CD8-positive, alpha-beta memory T cell (primary cell): ENCODE results near the gene XPO6. TPM values are rescaled to one million over a fixed set of nuclear protein-coding genes. Genes with fewer than 3 reads are reported as not detected.

Experiments used
- CTCF ChIA-PET: fragments of 350-600 bp; sonication (Branson Sonifier 250); formaldehyde crosslinking; loops from one replicate; lab custom pipeline; 2021; ENCODE audit warnings: antibody characterized with exemption; lab: Charles Lee
- POLR2A ChIA-PET: fragments of 350-600 bp; sonication (Branson Sonifier 250); formaldehyde crosslinking; loops from one replicate; lab custom pipeline; 2021; ENCODE audit warnings: antibody characterized with exemption; lab: Charles Lee
- DNase-seq, 5 donors: peaks; one replicate each; pipeline versions ENCODE4 v3.0.0 to v3.0.0-alpha.2; 2020 to 2022; ENCODE audit warnings: mixed read lengths in 1 of 5
- H3K27ac ChIP-seq: one replicate; pipeline ENCODE4 v1.7.0; 2013; ENCODE audit warnings: low read depth, mild to moderate bottlenecking, low read length, moderate library complexity
- H3K27me3 ChIP-seq: 2 replicates; pipeline ENCODE4 v1.7.0; 2013; ENCODE audit warnings: low read length, mild to moderate bottlenecking; ENCODE audit not compliant: insufficient read depth, poor library complexity, severe bottlenecking
- H3K36me3 ChIP-seq: 2 replicates; pipeline ENCODE4 v1.7.0; 2013; ENCODE audit warnings: mild to moderate bottlenecking, low read length, moderate library complexity; ENCODE audit not compliant: insufficient read depth
- H3K4me1 ChIP-seq: 2 replicates; pipeline ENCODE4 v1.7.0; 2013; ENCODE audit warnings: mild to moderate bottlenecking, low read length, moderate library complexity; ENCODE audit not compliant: insufficient read depth
- H3K4me3 ChIP-seq: 2 replicates; pipeline ENCODE4 v1.7.0; 2013; ENCODE audit warnings: mild to moderate bottlenecking, low read length
- H3K9me3 ChIP-seq: 2 replicates; pipeline ENCODE4 v1.7.0; 2013; ENCODE audit warnings: mild to moderate bottlenecking, low read length
- H3K27ac Mint-ChIP-seq, 8 donors: one replicate each; pipeline ENCODE4 v1.8.0; 2020 to 2021; ENCODE audit warnings: mixed read lengths in 8 of 8, mild to moderate bottlenecking in 6 of 8, inconsistent platforms in 3 of 8, moderate library complexity in 3 of 8
- H3K27me3 Mint-ChIP-seq, 2 donors: one replicate each; pipeline ENCODE4 v1.8.0; 2020 to 2021; ENCODE audit warnings: mixed read lengths in 2 of 2, mild to moderate bottlenecking in 1 of 2, moderate library complexity in 1 of 2
- H3K36me3 Mint-ChIP-seq, 3 donors: one replicate each; pipeline ENCODE4 v1.8.0; 2020 to 2021; ENCODE audit warnings: mixed read lengths in 3 of 3, inconsistent platforms in 1 of 3, mild to moderate bottlenecking in 1 of 3
- H3K4me1 Mint-ChIP-seq, 3 donors: one replicate each; pipeline ENCODE4 v1.8.0; 2020 to 2021; ENCODE audit warnings: mixed read lengths in 3 of 3, inconsistent platforms in 1 of 3, mild to moderate bottlenecking in 1 of 3
- H3K4me3 Mint-ChIP-seq, 7 donors: one replicate each; pipeline ENCODE4 v1.8.0; 2020 to 2021; ENCODE audit warnings: mixed read lengths in 7 of 7, mild to moderate bottlenecking in 6 of 7, moderate library complexity in 4 of 7, inconsistent platforms in 2 of 7
- H3K9me3 Mint-ChIP-seq, 5 donors: one replicate each; pipeline ENCODE4 v1.8.0; 2020 to 2022; ENCODE audit warnings: mixed read lengths in 5 of 5, mild to moderate bottlenecking in 3 of 5, moderate library complexity in 2 of 5, inconsistent platforms in 1 of 5
- polyA plus RNA-seq: library from polyadenylated mRNA; unstranded; fragments of 300-500 nt; fragmentation: Illumina TruSeq; gene quantifications from one replicate; pipeline ENCODE4 v1.2.3, GENCODE V29; 2021
- total RNA-seq, 2 experiments: library from RNA; stranded (reverse); gene quantifications; one replicate each; pipeline ENCODE4 v1.2.3, GENCODE V29; 2021

The XPO6 gene
- total RNA-seq (100 to 1,000 TPM; 228 to 234 TPM), polyA plus RNA-seq (96.8 TPM)

- peak; percentile 97 to 99 (median 98) for DNase-seq
- Mint-ChIP-seq H3K27ac (peak within 1 kb of the TSS; percentile 82 to 95 (median 90)), H3K27me3 (no peaks in the 10 kb centered on the region), H3K4me3 (peak within 1 kb of the TSS; percentile 86 to 96 (median 93)), H3K9me3 (peaks cover 0 to 3% (median 0%) of the 10 kb centered on the region in 5 donors), H3K36me3 (peaks cover 0 to 35% (median 9%) of the 10 kb centered on the region in 3 donors), H3K4me1 (peaks cover 31 to 41% (median 34%) of the 10 kb centered on the region in 3 donors)
- H3K27ac ChIP-seq, result peak within 1 kb of the TSS; percentile 57
- H3K9me3 ChIP-seq, result no peaks in the 10 kb centered on the region
- ChIA-PET CTCF (interaction anchor here (2.8 to 11.5 kb wide), 3 partner anchors 14 to 74 kb away, joined by 9 to 200 read pairs (median 34); no protein-coding TSS in a partner anchor), POLR2A (interaction anchor here (0.8 to 3.1 kb wide), 7 partner anchors 18 to 81 kb away, joined by 3 to 25 read pairs (median 4); no protein-coding TSS in a partner anchor)
- no peaks in the 10 kb centered on the region for H3K27me3 ChIP-seq
- peak within 1 kb of the TSS; percentile 66 for H3K4me3 ChIP-seq
- peaks cover 13% of the 10 kb centered on the region for H3K36me3 ChIP-seq
- H3K4me1 ChIP-seq, result peaks cover 38% of the 10 kb centered on the region
Measured at GRCh38 chr16:28211758-28212531, at the start of gene XPO6. Gene XPO6, minus strand, starts transcription at chr16:28211965. Its CDS starts 597 bp downstream, at chr16:28211368.

GRCh38 chr16:28260193-28260592 is 48.4 kb upstream of the XPO6 start:
- peak overlapping the region in 1 of 7 donors; percentile 13 for H3K4me3 Mint-ChIP-seq
- CTCF ChIA-PET, result no interaction called here
- peaks cover 10 to 28% of the 10 kb centered on the region in 2 donors for H3K27me3 Mint-ChIP-seq
- peaks cover 0 to 2% (median 0%) of the 10 kb centered on the region in 3 donors for H3K36me3 Mint-ChIP-seq
- DNase-seq, result no peak
- Histone ChIP-seq H3K4me1 (peaks cover 12% of the 10 kb centered on the region), H3K36me3 (no peaks in the 10 kb centered on the region), H3K9me3 (no peaks in the 10 kb centered on the region), H3K4me3 (no peak overlapping the region), H3K27ac (no peak overlapping the region), H3K27me3 (no peaks in the 10 kb centered on the region)
- H3K27ac Mint-ChIP-seq, result peak overlapping the region in 2 of 8 donors; percentile 17 to 60
- peaks cover 0 to 1% (median 0%) of the 10 kb centered on the region in 5 donors for H3K9me3 Mint-ChIP-seq
- POLR2A ChIA-PET, result no interaction called here
- peaks cover 17 to 18% (median 18%) of the 10 kb centered on the region in 3 donors for H3K4me1 Mint-ChIP-seq

- Histone ChIP-seq H3K4me1 (peaks cover 12% of the 10 kb centered on the region), H3K9me3 (no peaks in the 10 kb centered on the region), H3K36me3 (no peaks in the 10 kb centered on the region), H3K27me3 (no peaks in the 10 kb centered on the region), H3K27ac (no peak overlapping the region), H3K4me3 (no peak overlapping the region)
- H3K9me3 Mint-ChIP-seq, result peaks cover 0 to 1% (median 0%) of the 10 kb centered on the region in 5 donors
- CTCF ChIA-PET, result no interaction called here
- peak overlapping the region in 3 of 7 donors; percentile 13 to 53 (median 41) for H3K4me3 Mint-ChIP-seq
- H3K36me3 Mint-ChIP-seq, result peaks cover 0 to 2% (median 0%) of the 10 kb centered on the region in 3 donors
- peak overlapping the region in 5 of 8 donors; percentile 17 to 72 (median 60) for H3K27ac Mint-ChIP-seq
- peaks cover 8 to 27% of the 10 kb centered on the region in 2 donors for H3K27me3 Mint-ChIP-seq
- POLR2A ChIA-PET, result no interaction called here
- no peak for DNase-seq
- peaks cover 17 to 18% (median 18%) of the 10 kb centered on the region in 3 donors for H3K4me1 Mint-ChIP-seq
Measured at GRCh38 chr16:28259781-28260150, 48.0 kb upstream of the XPO6 start.

- peaks cover 4 to 22% of the 10 kb centered on the region in 2 donors for H3K27me3 Mint-ChIP-seq
- Histone ChIP-seq H3K27me3 (no peaks in the 10 kb centered on the region), H3K9me3 (no peaks in the 10 kb centered on the region), H3K27ac (no peak overlapping the region), H3K4me1 (peaks cover 12% of the 10 kb centered on the region), H3K4me3 (no peak overlapping the region), H3K36me3 (no peaks in the 10 kb centered on the region)
- POLR2A ChIA-PET, result no interaction called here
- H3K36me3 Mint-ChIP-seq, result peaks cover 0 to 2% (median 0%) of the 10 kb centered on the region in 3 donors
- peak overlapping the region in 4 of 8 donors; percentile 58 to 72 (median 62) for H3K27ac Mint-ChIP-seq
- peak overlapping the region in 5 of 7 donors; percentile 7 to 53 (median 23) for H3K4me3 Mint-ChIP-seq
- DNase-seq, result peak in 1 of 5 donors; percentile 6
- H3K9me3 Mint-ChIP-seq, result no peaks in the 10 kb centered on the region
- CTCF ChIA-PET, result no interaction called here
- H3K4me1 Mint-ChIP-seq, result peaks cover 14 to 16% (median 15%) of the 10 kb centered on the region in 3 donors
Measured at GRCh38 chr16:28259091-28259780, 47.5 kb upstream of the XPO6 start.

- H3K4me1 Mint-ChIP-seq, result peaks cover 14 to 16% (median 15%) of the 10 kb centered on the region in 3 donors
- H3K4me1 ChIP-seq, result peaks cover 12% of the 10 kb centered on the region
- H3K36me3 Mint-ChIP-seq, result peaks cover 0 to 2% (median 0%) of the 10 kb centered on the region in 3 donors
- no peak for DNase-seq
- H3K9me3 ChIP-seq, result no peaks in the 10 kb centered on the region
- H3K27ac ChIP-seq, result no peak overlapping the region
- peaks cover 3 to 16% of the 10 kb centered on the region in 2 donors for H3K27me3 Mint-ChIP-seq
- H3K4me3 Mint-ChIP-seq, result no peak overlapping the region
- H3K36me3 ChIP-seq, result no peaks in the 10 kb centered on the region
- no peak overlapping the region for H3K4me3 ChIP-seq
- POLR2A ChIA-PET, result no interaction called here
- H3K9me3 Mint-ChIP-seq, result no peaks in the 10 kb centered on the region
- no peak overlapping the region for H3K27ac Mint-ChIP-seq
- H3K27me3 ChIP-seq, result no peaks in the 10 kb centered on the region
- CTCF ChIA-PET, result no interaction called here
Measured at GRCh38 chr16:28258567-28258966, 46.8 kb upstream of the XPO6 start.

GRCh38 chr16:28257256-28257655 is 45.5 kb upstream of the XPO6 start:
- Mint-ChIP-seq H3K4me1 (peaks cover 9 to 16% (median 15%) of the 10 kb centered on the region in 3 donors), H3K4me3 (no peak overlapping the region), H3K27me3 (peaks cover 3 to 8% of the 10 kb centered on the region in 2 donors), H3K36me3 (peaks cover 0 to 5% (median 0%) of the 10 kb centered on the region in 3 donors), H3K9me3 (peaks cover 0 to 7% (median 1%) of the 10 kb centered on the region in 5 donors), H3K27ac (no peak overlapping the region)
- POLR2A ChIA-PET, result no interaction called here
- H3K27me3 ChIP-seq, result no peaks in the 10 kb centered on the region
- no peak overlapping the region for H3K4me3 ChIP-seq
- H3K4me1 ChIP-seq, result peaks cover 12% of the 10 kb centered on the region
- no peaks in the 10 kb centered on the region for H3K9me3 ChIP-seq
- no peak overlapping the region for H3K27ac ChIP-seq
- DNase-seq, result no peak
- no peaks in the 10 kb centered on the region for H3K36me3 ChIP-seq
- CTCF ChIA-PET, result interaction anchor here (1.5 kb wide), 1 partner anchor 20 kb away, joined by 5 read pairs; no protein-coding TSS in a partner anchor

- Histone ChIP-seq H3K27me3 (no peaks in the 10 kb centered on the region), H3K36me3 (no peaks in the 10 kb centered on the region), H3K27ac (no peak overlapping the region), H3K9me3 (no peaks in the 10 kb centered on the region), H3K4me3 (no peak overlapping the region), H3K4me1 (peaks cover 12% of the 10 kb centered on the region)
- Mint-ChIP-seq H3K9me3 (peaks cover 0 to 7% (median 2%) of the 10 kb centered on the region in 5 donors), H3K4me3 (no peak overlapping the region), H3K4me1 (peaks cover 9 to 14% (median 13%) of the 10 kb centered on the region in 3 donors), H3K27ac (peak overlapping the region in 1 of 8 donors; percentile 90), H3K27me3 (peaks cover 1 to 3% of the 10 kb centered on the region in 2 donors), H3K36me3 (peaks cover 0 to 9% (median 0%) of the 10 kb centered on the region in 3 donors)
- no peak for DNase-seq
- ChIA-PET CTCF (interaction anchor here (2.0 kb wide), 1 partner anchor 21 kb away, joined by 5 read pairs; no protein-coding TSS in a partner anchor), POLR2A (no interaction called here)
Measured at GRCh38 chr16:28255838-28256237, 44.1 kb upstream of the XPO6 start.
